Thoracic aorta (tissue), 2 donors: ENCODE measurements around the gene PPP4C. TPM values are rescaled to one million over a fixed set of nuclear protein-coding genes. Genes with fewer than 3 reads are reported as not detected.

Experiments used
- ATAC-seq: fragments of 150-250 bp; one replicate; pipeline ENCODE4 v1.8.0; 2017; ENCODE audit warnings: low read depth; ENCODE audit not compliant: insufficient number of reproducible peaks, low FRiP score
- DNase-seq: peaks from one replicate; pipeline ENCODE4 v3.0.0-alpha.2; 2020; ENCODE audit warnings: low spot score
- H3K27ac ChIP-seq, 2 donors: fragments of 200-600 bp; sonication (generic); 1 replicate in 1 of 2; 2 replicates in 1 of 2; pipeline ENCODE4 v1.5.1; 2016; ENCODE audit warnings: mild to moderate bottlenecking in 2 of 2, moderate library complexity in 2 of 2
- H3K27me3 ChIP-seq: fragments of 200-600 bp; sonication (generic); replicated peaks from 2 replicates; pipeline ENCODE4 v1.6.0; 2016; ENCODE audit warnings: mild to moderate bottlenecking; ENCODE audit not compliant: insufficient read depth
- H3K36me3 ChIP-seq: fragments of 200-600 bp; sonication (generic); one replicate; pipeline ENCODE4 v1.5.1; 2016
- H3K4me1 ChIP-seq, 2 donors: fragments of 200-600 bp; sonication (generic); 1 replicate in 1 of 2; 2 replicates in 1 of 2; pipeline versions ENCODE4 v1.5.1 to v1.6.0; 2016; ENCODE audit warnings: low read depth in 2 of 2, mild to moderate bottlenecking in 1 of 2; ENCODE audit not compliant: control insufficient read depth in 1 of 2
- H3K4me3 ChIP-seq: fragments of 200-600 bp; sonication (generic); 2 replicates; pipeline ENCODE4 v1.5.1; 2016; ENCODE audit warnings: mild to moderate bottlenecking
- H3K9me3 ChIP-seq: fragments of 200-600 bp; sonication (generic); 2 replicates; pipeline ENCODE4 v1.5.1; 2016
- total RNA-seq, 2 donors: library from RNA; depleted of rRNA; stranded (reverse); fragments of >200 nt; gene quantifications; one replicate each; pipeline versions ENCODE4 v1.1.0 to v1.2.3, GENCODE V29; 2016
- TF ChIP-seq, protein P1 (sequence below): fragments of 200-600 bp; sonication (generic); IDR thresholded peaks from one replicate; pipeline ENCODE4 v1.5.1; 2019; ENCODE audit warnings: antibody characterized with exemption

The PPP4C gene
- total RNA-seq, 2 donors from 2014 or later = 37.7 to 54.2 TPM

DNA sequence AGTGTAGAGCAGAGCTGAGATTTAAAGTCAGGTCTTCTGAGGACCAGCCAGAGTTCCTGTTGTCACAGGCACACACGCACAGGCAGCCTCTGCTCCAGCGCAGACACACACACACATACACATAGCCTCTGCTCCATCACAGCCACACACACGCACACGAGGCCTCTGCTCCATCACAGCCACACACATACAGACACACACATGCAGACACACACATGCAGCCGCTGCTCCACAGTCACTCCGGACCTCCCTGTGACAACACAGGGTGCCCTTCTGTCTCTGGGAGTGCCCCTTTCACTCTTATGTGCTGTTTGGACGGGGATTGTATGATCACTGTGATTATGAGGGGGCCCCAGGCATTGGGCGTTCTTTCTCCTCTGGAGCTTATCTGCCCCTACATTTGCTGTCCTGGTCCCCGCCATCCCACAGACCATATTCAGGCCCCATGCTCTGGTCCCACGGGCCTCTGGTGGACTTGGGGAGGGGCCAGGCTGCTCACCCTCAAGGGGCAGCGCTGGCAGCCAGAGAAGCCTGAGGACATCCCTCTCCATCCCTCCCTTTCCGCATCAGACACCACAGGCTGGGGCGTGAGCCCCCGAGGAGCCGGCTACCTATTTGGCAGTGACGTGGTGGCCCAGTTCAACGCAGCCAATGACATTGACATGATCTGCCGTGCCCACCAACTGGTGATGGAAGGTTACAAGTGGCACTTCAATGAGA is 8.5 kb downstream of the PPP4C start:
- DNase-seq (no peak), ATAC-seq (no peak)
- Histone ChIP-seq H3K4me1 (no peaks in the 10 kb centered on the region), H3K9me3 (no peaks in the 10 kb centered on the region), H3K27ac (no peak overlapping the region), H3K36me3 (peaks cover 43% of the 10 kb centered on the region), H3K4me3 (no peak overlapping the region), H3K27me3 (no peaks in the 10 kb centered on the region)
- TF ChIP-seq, protein P1, sequence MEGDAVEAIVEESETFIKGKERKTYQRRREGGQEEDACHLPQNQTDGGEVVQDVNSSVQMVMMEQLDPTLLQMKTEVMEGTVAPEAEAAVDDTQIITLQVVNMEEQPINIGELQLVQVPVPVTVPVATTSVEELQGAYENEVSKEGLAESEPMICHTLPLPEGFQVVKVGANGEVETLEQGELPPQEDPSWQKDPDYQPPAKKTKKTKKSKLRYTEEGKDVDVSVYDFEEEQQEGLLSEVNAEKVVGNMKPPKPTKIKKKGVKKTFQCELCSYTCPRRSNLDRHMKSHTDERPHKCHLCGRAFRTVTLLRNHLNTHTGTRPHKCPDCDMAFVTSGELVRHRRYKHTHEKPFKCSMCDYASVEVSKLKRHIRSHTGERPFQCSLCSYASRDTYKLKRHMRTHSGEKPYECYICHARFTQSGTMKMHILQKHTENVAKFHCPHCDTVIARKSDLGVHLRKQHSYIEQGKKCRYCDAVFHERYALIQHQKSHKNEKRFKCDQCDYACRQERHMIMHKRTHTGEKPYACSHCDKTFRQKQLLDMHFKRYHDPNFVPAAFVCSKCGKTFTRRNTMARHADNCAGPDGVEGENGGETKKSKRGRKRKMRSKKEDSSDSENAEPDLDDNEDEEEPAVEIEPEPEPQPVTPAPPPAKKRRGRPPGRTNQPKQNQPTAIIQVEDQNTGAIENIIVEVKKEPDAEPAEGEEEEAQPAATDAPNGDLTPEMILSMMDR = no peak

DNA sequence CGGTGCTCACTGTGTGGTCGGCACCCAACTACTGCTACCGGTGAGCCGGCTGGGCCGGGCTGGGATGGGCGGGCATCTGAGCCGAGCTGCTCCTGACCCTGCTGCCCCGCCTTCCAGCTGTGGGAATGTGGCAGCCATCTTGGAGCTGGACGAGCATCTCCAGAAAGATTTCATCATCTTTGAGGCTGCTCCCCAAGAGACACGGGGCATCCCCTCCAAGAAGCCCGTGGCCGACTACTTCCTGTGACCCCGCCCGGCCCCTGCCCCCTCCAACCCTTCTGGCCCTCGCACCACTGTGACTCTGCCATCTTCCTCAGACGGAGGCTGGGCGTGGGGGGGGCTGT is 9.0 kb downstream of the PPP4C start:
- Histone ChIP-seq H3K9me3 (no peaks in the 10 kb centered on the region), H3K4me1 (no peaks in the 10 kb centered on the region), H3K27me3 (no peaks in the 10 kb centered on the region), H3K36me3 (peaks cover 43% of the 10 kb centered on the region), H3K27ac (peak overlapping the region in 1 of 2 donors; percentile 46), H3K4me3 (no peak overlapping the region)
- DNase-seq (no peak), ATAC-seq (peak; percentile 32)
- TF ChIP-seq, protein P1 = no peak

DNA sequence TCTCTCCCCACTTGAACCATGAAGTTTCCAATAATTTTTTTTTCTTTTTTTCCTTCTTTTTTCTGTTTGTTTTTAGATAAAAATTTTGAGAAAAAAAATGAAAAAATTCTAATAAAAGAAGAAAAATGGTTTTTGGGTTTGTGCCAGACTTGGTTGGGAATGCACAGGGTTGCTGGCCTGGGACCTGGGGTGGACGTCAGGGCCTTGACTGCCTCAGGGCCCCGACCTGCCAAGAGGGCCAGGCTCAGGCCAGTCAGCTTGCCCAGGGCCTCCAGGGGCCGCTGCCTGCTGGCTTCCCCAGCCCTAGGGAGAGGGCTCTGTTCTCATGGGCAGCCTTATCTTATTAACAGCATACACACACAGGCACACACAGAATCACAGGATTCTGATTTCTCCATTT is 9.5 kb downstream of the PPP4C start:
- H3K27me3 ChIP-seq = no peaks in the 10 kb centered on the region
- ATAC-seq (no peak), DNase-seq (no peak)
- no peaks in the 10 kb centered on the region for H3K9me3 ChIP-seq
- H3K36me3 ChIP-seq = peaks cover 43% of the 10 kb centered on the region
- TF ChIP-seq, protein P1 = no peak
- H3K4me1 ChIP-seq = no peaks in the 10 kb centered on the region
- peak overlapping the region; percentile 23 to 46 for H3K27ac ChIP-seq
- no peak overlapping the region for H3K4me3 ChIP-seq

DNA sequence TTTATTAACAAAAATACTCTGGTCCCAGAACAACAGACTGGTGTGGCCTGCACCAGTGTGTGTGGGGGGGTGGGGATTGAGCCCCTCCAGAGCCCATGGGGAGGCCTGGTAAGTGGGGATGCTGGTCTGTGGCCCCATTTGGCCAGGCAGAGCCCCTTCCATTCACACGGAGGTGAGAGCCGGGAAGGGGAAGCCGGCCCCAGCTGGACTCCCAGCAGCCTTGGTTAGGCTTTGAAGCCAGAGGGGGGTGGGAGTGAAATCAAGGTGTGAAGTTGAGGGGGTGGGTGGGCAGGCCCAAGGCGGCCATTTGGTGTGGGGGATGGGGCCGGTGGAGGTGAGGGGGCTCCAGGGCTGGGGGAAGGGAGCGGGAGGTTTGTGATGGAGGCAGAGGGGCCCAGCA is 10.0 kb downstream of the PPP4C start:
- no peaks in the 10 kb centered on the region for H3K9me3 ChIP-seq
- DNase-seq (no peak), ATAC-seq (no peak)
- peak overlapping the region; percentile 23 to 46 for H3K27ac ChIP-seq
- H3K4me1 ChIP-seq = peaks cover 0 to 3% of the 10 kb centered on the region in 2 donors
- no peak overlapping the region for H3K4me3 ChIP-seq
- TF ChIP-seq, protein P1 = no peak
- no peaks in the 10 kb centered on the region for H3K27me3 ChIP-seq
- peaks cover 40% of the 10 kb centered on the region for H3K36me3 ChIP-seq

DNA sequence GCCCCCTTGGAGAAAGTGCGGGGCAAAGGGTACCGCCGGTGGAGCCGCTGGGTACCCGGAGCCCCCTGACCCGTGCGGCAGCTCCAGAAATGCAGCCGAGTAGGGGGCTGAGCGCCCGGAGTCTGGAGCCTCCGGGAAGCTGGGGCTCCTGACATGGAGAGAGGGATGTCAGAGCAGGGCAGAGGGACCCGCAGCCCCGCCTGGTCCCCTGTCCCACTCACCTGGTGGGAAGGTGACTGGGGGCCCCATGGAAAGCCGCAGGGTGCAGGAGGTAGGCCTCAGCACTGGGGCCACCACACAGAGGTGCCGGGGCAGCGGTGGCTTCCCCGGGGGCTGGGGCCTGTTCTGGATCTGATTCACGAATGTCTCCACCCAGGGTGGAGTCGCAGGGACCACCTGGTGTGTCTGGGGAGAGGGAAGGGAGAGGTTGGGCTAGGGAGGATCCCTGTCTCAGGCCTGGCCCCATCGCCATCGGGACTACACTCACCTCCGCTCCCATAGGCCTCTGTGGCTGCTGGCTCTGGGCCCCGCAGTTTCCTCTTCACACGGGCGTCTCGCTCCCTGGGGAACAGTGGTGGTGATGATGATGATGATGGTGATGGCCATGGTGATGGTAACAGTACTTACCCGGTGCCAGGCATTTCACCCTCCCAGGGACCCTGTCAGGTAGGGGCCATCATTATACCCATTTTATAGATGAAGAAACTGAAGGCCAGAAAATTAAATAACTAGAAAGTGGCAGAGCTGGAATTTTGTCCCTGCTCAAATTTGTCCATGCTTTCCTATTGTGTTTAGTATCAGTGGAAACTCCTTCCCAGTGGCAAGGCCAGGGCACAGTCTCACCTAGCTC is 10.7 kb downstream of the PPP4C start:
- Histone ChIP-seq H3K9me3 (no peaks in the 10 kb centered on the region), H3K4me1 (peaks cover 2 to 10% of the 10 kb centered on the region in 2 donors), H3K36me3 (peaks cover 33% of the 10 kb centered on the region), H3K27ac (no peak overlapping the region), H3K27me3 (no peaks in the 10 kb centered on the region), H3K4me3 (no peak overlapping the region)
- TF ChIP-seq, protein P1 = no peak
- DNase-seq = no peak
- ATAC-seq = no peak
